Measurements from ENCODE around the gene PTPRC. TPM values are rescaled to one million over a fixed set of nuclear protein-coding genes. Genes with fewer than 3 reads are reported as not detected.

PTPRC gene
- total and polyA plus RNA-seq, 12 donors = 1.0 to 62.7 (median 5.3) TPM

- H3K9me3 ChIP-seq = no peaks in the 10 kb centered on the region
- intact Hi-C loops (cut with DNase I) = loop anchor here in 2 of 10 donors (10.0 kb wide), 2 partner anchors 316 to 326 kb away; no protein-coding TSS in a partner anchor
- H3K27me3 ChIP-seq = no peaks in the 10 kb centered on the region
- ATAC-seq (peak in 4 of 8 donors; percentile 22 to 64 (median 48)), DNase-seq (no peak)
- peaks cover 0 to 8% (median 0%) of the 10 kb centered on the region in 9 donors for H3K4me1 ChIP-seq
- no peaks in the 10 kb centered on the region for H3K36me3 ChIP-seq
- TF ChIP-seq CTCF (IDR thresholded peaks at IDR 0.05) = peak in 2 of 9 donors; percentile 21 to 39
- 50 to 51% methylated on average over 3 of the region's 3 CpGs for WGBS, 2 donors
- H3K4me3 ChIP-seq = no peak overlapping the region
- H3K27ac ChIP-seq = no peak overlapping the region
Measured at GRCh38 chr1:198788561-198789064, 149.8 kb downstream of the PTPRC start.

- intact Hi-C loops (cut with DNase I) = loop anchor here in 1 of 10 donors (1.0 kb wide), 1 partner anchor 37 kb away; no protein-coding TSS in a partner anchor
- ATAC-seq (no peak), DNase-seq (no peak)
- TF ChIP-seq CTCF (IDR thresholded peaks at IDR 0.05) = no peak
- Histone ChIP-seq H3K4me1 (peaks cover 0 to 3% (median 0%) of the 10 kb centered on the region in 9 donors), H3K4me3 (no peak overlapping the region), H3K27me3 (no peaks in the 10 kb centered on the region), H3K36me3 (no peaks in the 10 kb centered on the region), H3K9me3 (peaks cover 0 to 23% (median 0%) of the 10 kb centered on the region in 11 donors), H3K27ac (no peak overlapping the region)
- 70 to 89% methylated on average over 3 of the region's 3 CpGs for WGBS, 2 donors
Measured at GRCh38 chr1:198793714-198794113, 154.9 kb downstream of the PTPRC start.

GRCh38 chr1:198794498-198794897 lies 155.7 kb downstream of the PTPRC start:
- Histone ChIP-seq H3K9me3 (peaks cover 0 to 23% (median 0%) of the 10 kb centered on the region in 11 donors), H3K36me3 (no peaks in the 10 kb centered on the region), H3K4me1 (no peaks in the 10 kb centered on the region), H3K27ac (no peak overlapping the region), H3K27me3 (no peaks in the 10 kb centered on the region), H3K4me3 (no peak overlapping the region)
- no peak for TF ChIP-seq CTCF (IDR thresholded peaks at IDR 0.05)
- intact Hi-C loops (cut with DNase I) = no loop called here
- DNase-seq (no peak), ATAC-seq (no peak)

- ATAC-seq (no peak), DNase-seq (no peak)
- no peaks in the 10 kb centered on the region for H3K36me3 ChIP-seq
- H3K27ac ChIP-seq = no peak overlapping the region
- H3K27me3 ChIP-seq = no peaks in the 10 kb centered on the region
- intact Hi-C loops (cut with DNase I) = loop anchor here in 1 of 10 donors (2.0 kb wide), 1 partner anchor 29 kb away; no protein-coding TSS in a partner anchor
- WGBS, 2 donors = 92 to 99% methylated on average over 2 of the region's 2 CpGs
- H3K4me1 ChIP-seq = no peaks in the 10 kb centered on the region
- peaks cover 0 to 23% (median 0%) of the 10 kb centered on the region in 11 donors for H3K9me3 ChIP-seq
- no peak for TF ChIP-seq CTCF (IDR thresholded peaks at IDR 0.05)
- H3K4me3 ChIP-seq = no peak overlapping the region
Measured at GRCh38 chr1:198797656-198798055, 158.8 kb downstream of the PTPRC start.

Data from heart right ventricle (tissue), 16 donors.